NCI-H2107 treated with DMSO at 0.1 percent for 48 hours (cell line): Measurements from ENCODE around the gene VWA8.
A peak's percentile ranks its signal among the peaks of the same experiment; 100 is the strongest.
"Not testable (repeated sequence)": the region's sequence is repeated elsewhere in the genome, so short reads cannot be mapped to it uniquely, and the experiment has no call there.

Source experiments
- DNase-seq: peaks from one replicate; lab custom pipeline; 2025; ENCODE audit not compliant: unreplicated experiment; lab: John Stamatoyannopoulos, UW

VWA8 gene

GRCh38 chr13:41928323-41928722 is 32.6 kb downstream of the VWA8 start:
- no peak for DNase-seq

DNA sequence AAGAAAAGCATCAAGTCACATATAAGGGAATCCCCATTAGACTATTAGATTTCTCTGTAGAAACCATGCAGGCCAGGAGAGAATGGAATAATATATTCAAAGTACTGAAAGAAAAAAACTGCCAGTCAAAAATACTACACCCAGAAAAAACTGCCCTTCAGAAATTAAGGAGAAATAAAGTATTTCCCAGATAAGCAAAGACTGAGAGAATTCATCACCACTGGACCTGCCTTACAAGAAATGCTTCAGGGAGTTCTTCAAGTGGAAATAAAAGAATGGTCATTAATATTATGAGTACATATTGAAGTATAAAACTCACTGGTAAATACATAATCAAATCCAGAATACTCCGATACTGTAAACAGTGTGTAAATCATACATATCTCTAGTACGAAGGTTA is 35.9 kb downstream of the VWA8 start:
- no peak for DNase-seq

DNA sequence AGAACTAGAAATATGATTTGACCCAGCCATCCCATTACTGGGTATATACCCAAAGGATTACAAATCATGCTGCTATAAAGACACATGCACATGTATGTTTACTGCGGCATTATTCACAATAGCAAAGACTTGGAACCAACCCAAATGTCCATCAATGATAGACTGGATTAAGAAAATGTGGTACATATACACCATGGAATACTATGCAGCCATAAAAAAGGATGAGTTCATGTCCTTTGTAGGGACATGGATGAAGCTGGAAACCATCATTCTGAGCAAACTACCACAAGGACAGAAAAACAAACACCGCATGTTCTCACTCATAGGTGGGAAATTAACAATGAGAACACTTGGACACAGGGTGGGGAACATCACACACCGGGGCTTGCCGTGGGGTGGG is 38.0 kb downstream of the VWA8 start:
- DNase-seq, result not testable (repeated sequence)

GRCh38 chr13:41919741-41920487 is 41.0 kb downstream of the VWA8 start:
- peak; percentile 88 for DNase-seq

- DNase-seq, result no peak
Observed at GRCh38 chr13:41919031-41919740, 41.7 kb downstream of the VWA8 start.

GRCh38 chr13:41917641-41918040 is 43.3 kb downstream of the VWA8 start:
- DNase-seq, result no peak

DNA sequence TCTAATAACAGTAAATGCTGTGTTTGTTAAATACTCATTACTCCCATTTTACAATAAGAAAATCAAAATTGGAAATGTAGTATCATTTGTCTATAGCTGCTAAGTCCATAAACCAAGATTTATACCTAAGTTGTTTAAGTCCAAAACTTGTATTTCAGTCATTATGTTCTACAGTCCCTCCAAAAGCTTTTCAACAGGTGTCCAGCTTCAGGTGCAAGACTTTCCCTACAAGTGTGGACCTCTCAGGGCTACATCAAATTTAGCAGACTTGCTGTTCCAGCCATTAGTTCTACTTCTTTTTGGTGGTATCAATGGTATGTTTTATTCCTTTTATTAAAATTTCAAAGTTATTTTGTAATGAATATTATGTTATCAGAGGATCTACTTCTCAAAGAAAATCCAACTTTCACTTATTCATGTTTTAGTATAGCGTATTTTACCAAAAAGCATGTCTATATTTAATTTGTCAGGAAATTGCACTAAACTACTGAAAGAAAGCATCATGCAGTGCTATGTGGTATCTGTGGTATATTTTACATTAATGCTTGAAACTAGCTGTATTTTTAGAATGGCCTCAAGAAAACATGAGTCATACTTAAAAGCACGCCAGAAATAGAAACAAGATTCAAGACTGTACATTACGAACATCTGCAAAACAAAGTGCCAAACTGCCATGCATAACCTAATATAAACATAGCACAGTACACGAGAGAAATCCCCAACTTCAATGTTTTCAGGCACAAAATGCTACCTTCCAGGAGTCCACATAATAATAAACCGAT is 44.5 kb downstream of the VWA8 start:
- DNase-seq, result no peak

GRCh38 chr13:41915081-41915480 is 45.8 kb downstream of the VWA8 start:
- DNase-seq, result no peak

- DNase-seq, result no peak
Observed at GRCh38 chr13:41914552-41914951, 46.4 kb downstream of the VWA8 start.

DNA sequence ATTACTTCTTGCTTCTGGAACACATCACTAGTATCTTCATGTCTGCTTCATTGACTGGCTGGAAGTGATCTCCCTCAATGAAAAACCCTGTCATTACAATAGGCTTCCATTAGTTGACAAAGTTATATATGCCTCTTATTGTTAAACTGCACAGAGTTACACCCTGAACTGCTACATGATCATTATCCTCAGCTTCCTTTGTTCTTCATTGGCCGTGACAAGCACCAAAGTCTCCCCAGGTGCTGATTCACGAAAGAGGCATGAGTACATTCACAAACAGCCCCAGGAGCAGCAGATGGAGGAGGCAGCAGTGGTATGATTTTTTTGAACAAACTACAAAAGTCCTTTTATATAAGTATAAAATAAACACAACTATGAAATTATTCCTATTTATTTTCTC is 51.4 kb downstream of the VWA8 start:
- DNase-seq, result peak; percentile 43

DNA sequence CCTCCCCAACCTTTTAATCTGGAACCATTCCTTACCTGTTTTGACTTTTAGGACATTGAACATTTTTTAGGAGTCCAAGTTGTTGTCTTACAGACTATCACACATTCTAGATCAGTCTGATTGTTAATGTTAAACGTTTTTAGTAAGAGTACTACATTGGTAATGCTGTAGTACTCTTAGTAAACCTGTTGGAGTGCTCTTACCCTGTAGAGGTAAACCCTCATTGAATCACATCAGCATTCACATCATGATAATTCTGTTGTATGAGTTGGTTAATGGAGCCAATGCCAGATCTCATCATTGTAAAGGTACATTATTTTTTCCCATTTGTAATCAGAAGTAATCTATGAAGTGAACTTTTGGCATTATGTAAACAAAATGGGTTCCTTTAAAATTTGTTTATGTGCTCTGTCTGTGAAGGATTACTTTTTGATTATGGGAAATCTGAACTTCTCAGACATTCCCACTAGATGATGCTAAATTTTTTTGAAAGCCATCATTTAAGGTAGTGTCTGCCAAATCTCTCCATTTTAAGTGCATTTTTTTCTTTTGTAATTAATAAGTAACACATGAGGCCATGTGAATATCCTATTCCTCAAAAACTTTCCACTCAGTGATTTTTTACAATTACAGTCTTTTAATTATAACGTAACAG is 55.2 kb downstream of the VWA8 start:
- DNase-seq, result peak; percentile 67

- no peak for DNase-seq
Observed at GRCh38 chr13:41900918-41901317, 60.0 kb downstream of the VWA8 start.

DNA sequence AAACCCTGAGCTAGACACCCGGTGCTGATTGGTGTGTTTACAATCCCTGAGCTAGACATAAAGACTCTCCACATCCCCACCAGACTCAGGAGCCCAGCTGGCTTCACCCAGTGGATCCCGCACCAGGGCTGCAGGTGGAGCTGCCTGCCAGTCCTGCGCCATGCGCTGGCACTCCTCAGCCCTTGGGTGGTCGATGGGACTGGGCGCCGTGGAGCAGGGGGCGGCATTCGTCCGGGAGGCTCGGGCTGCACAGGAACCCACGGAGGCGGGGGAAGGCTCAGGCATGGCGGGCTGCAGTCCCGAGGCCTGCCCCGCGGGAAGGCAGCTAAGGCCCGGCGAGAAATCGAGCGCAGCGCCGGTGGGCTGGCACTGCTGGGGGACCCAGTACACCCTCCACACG is 62.5 kb downstream of the VWA8 start:
- not testable (repeated sequence) for DNase-seq

- no peak for DNase-seq
Observed at GRCh38 chr13:41897126-41897525, 63.8 kb downstream of the VWA8 start.

DNA sequence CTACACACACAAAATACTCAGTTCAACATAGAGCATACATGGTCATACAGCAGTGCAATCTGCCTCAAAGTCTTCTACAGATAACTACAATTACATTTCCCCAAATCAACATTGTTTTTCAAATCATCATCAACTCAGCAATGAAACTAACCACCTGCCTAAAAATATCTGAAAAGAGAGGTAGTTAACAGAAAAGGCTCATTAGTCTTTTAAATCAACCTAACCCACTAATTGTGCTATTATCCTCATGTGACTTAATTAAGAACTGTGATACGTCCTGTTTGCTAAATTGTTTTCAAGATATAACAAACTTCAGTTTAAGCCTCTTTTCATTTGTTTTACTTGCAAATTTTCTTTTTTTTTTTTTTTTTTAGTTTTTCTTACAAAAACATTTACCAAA is 65.4 kb downstream of the VWA8 start:
- DNase-seq, result no peak

DNA sequence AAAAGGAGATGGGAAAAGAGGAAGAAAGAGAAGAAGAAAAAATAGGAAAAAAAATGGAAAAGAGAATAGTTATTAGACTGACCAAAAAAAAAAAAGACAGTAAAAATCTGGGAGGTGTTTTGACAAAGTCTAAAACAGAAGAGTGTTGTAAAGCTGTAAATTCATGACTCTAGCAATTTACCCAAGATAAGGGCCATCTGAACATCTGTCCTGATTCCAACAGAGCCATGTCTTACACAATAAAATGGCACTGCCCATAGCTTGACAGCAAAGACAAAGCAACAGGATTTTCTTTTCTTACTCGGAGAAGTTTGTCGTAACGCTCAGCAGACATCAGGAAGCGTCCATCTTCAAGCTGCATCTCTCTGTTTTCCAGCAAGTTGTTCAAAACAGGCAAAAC is 69.8 kb downstream of the VWA8 start:
- DNase-seq, result no peak

DNA sequence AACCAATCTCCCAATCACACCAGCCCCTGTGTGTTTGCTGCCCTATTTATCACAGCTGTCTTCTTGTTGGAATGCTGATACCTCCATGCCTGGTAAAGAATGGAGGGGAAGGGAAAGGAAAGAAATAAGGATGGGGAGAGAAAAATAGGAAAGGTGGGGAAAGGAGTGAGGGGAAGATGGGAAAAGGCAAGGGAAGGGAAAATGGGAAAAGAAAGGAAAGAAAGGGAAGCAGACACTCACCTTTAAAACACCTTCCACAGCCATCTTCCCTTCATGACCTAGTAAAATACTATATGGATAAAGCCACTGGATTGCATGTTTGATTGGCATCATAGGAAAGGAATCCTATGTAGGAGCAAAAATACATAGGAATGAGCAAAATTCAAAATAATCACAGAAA is 77.8 kb downstream of the VWA8 start:
- no peak for DNase-seq

DNA sequence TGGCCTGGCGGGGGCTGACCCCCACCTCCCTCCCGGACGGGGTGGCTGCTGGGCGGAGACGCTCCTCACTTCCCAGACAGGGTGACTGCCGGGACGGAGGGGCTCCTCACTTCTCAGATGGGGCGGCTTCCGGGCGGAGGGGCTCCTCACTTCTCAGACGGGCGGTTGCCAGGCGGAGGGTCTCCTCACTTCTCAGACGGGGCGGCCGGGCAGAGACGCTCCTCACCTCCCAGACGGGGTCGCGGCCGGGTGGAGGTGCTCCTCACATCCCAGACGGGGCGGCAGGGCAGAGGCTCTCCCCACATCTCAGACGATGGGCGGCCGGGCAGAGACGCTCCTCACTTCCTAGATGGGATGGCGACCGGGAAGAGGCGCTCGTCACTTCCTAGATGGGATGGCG is 79.0 kb downstream of the VWA8 start:
- not testable (repeated sequence) for DNase-seq

- DNase-seq, result no peak
Observed at GRCh38 chr13:41880966-41881365, 79.9 kb downstream of the VWA8 start.

GRCh38 chr13:41864658-41865057 is 96.3 kb downstream of the VWA8 start:
- no peak for DNase-seq

DNA sequence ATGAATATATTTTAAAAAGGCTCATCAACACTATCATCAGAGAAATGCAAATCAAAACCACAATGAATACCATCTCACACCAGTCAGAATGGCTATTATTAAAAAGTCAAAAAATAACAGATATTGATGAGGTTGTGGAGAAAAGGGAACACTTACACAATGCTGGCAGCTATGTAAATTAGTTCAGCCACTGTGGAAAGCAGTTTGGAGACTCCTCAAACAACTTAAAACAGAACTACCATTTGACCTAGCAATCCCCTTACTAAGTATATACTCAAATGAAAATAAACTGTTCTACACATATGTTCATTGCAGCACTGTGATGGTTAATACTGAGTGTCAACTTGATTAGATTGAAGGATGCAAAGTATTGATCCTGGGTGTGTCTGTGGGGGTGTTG is 98.2 kb downstream of the VWA8 start:
- DNase-seq, result not testable (repeated sequence)
